Astrocyte (in vitro differentiated cells and primary cell): Measurements from ENCODE around the gene RABGGTA. TPM values are rescaled to one million over a fixed set of nuclear protein-coding genes. Genes with fewer than 3 reads are reported as not detected.
A peak's percentile ranks its signal among the peaks of the same experiment; 100 is the strongest.

Source experiments
- DNase-seq: peaks from one replicate; pipeline ENCODE4 v3.0.0-alpha.2; 2010; ENCODE audit warnings: low read depth
- FAIRE-seq: peaks from 2 replicates; lab custom pipeline; 2011; peaks lifted over from hg19 to GRCh38; lab: Jason Lieb, UNC
- H2AFZ ChIP-seq: 2 replicates; pipeline ENCODE4 v1.6.0; 2012; ENCODE audit warnings: low read depth, low read length, inconsistent platforms
- H3K27ac ChIP-seq: 2 replicates; pipeline ENCODE4 v1.5.1; 2011; ENCODE audit warnings: low read depth, low read length, inconsistent platforms
- H3K27me3 ChIP-seq: 2 replicates; pipeline ENCODE4 v1.6.0; 2011; ENCODE audit warnings: low read length, inconsistent platforms; ENCODE audit not compliant: insufficient read depth
- H3K36me3 ChIP-seq: 2 replicates; pipeline ENCODE4 v1.5.1; 2011; ENCODE audit warnings: low read length, inconsistent platforms; ENCODE audit not compliant: insufficient read depth
- H3K4me1 ChIP-seq: 2 replicates; pipeline ENCODE4 v1.5.1; 2011; ENCODE audit warnings: low read length, inconsistent platforms; ENCODE audit not compliant: insufficient read depth
- H3K4me2 ChIP-seq: 2 replicates; pipeline ENCODE4 v1.6.0; 2012; ENCODE audit warnings: low read length, inconsistent platforms
- H3K4me3 ChIP-seq: 2 replicates; pipeline ENCODE4 v1.5.1; 2011; ENCODE audit warnings: low read depth, mild to moderate bottlenecking, low read length, inconsistent platforms; ENCODE audit not compliant: insufficient read depth
- H3K79me2 ChIP-seq: 2 replicates; pipeline ENCODE4 v1.6.0; 2012; ENCODE audit warnings: mild to moderate bottlenecking, low read length, inconsistent platforms; ENCODE audit not compliant: insufficient read depth
- H3K9ac ChIP-seq: 2 replicates; pipeline ENCODE4 v1.6.0; 2012; ENCODE audit warnings: mild to moderate bottlenecking, low read length, inconsistent platforms
- H3K9me3 ChIP-seq: 2 replicates; pipeline ENCODE4 v1.5.1; 2012; ENCODE audit warnings: low read depth, mild to moderate bottlenecking, low read length, inconsistent platforms; ENCODE audit not compliant: insufficient read depth
- H4K20me1 ChIP-seq: 2 replicates; pipeline ENCODE4 v1.6.0; 2012; ENCODE audit warnings: low read length, inconsistent platforms; ENCODE audit not compliant: insufficient read depth
- H3K27ac Mint-ChIP-seq: one replicate; pipeline ENCODE4 v1.8.0; 2021; ENCODE audit warnings: mild to moderate bottlenecking, mixed read lengths; ENCODE audit not compliant: unreplicated experiment
- H3K27me3 Mint-ChIP-seq: one replicate; pipeline ENCODE4 v1.8.0; 2021; ENCODE audit warnings: low read depth, mixed read lengths; ENCODE audit not compliant: unreplicated experiment
- H3K36me3 Mint-ChIP-seq: one replicate; pipeline ENCODE4 v1.8.0; 2021; ENCODE audit warnings: low read depth, mixed read lengths; ENCODE audit not compliant: unreplicated experiment
- H3K4me1 Mint-ChIP-seq: one replicate; pipeline ENCODE4 v1.8.0; 2021; ENCODE audit warnings: low read depth, mixed read lengths; ENCODE audit not compliant: unreplicated experiment
- H3K4me3 Mint-ChIP-seq: one replicate; pipeline ENCODE4 v1.8.0; 2021; ENCODE audit warnings: mild to moderate bottlenecking, moderate library complexity, mixed read lengths; ENCODE audit not compliant: unreplicated experiment
- H3K9me3 Mint-ChIP-seq: one replicate; pipeline ENCODE4 v1.8.0; 2021; ENCODE audit warnings: mild to moderate bottlenecking, mixed read lengths; ENCODE audit not compliant: unreplicated experiment
- CTCF ChIP-seq: IDR thresholded peaks from 2 replicates; pipeline ENCODE4 v1.5.1; 2011; ENCODE audit warnings: low read depth, mild to moderate bottlenecking, inconsistent platforms, low read length, moderate library complexity; ENCODE audit not compliant: insufficient read depth
- EZH2 ChIP-seq: IDR thresholded peaks from 2 replicates; pipeline ENCODE4 v1.6.1; 2012; ENCODE audit warnings: mild to moderate bottlenecking, low read length, inconsistent platforms; ENCODE audit not compliant: insufficient read depth
- total RNA-seq: library from RNA; stranded (reverse); gene quantifications from 2 replicates; pipeline ENCODE4 v1.2.1, GENCODE V29; 2021

Gene RABGGTA
- total RNA-seq, 1 donor from 2014 or later = 27.3 TPM

DNA sequence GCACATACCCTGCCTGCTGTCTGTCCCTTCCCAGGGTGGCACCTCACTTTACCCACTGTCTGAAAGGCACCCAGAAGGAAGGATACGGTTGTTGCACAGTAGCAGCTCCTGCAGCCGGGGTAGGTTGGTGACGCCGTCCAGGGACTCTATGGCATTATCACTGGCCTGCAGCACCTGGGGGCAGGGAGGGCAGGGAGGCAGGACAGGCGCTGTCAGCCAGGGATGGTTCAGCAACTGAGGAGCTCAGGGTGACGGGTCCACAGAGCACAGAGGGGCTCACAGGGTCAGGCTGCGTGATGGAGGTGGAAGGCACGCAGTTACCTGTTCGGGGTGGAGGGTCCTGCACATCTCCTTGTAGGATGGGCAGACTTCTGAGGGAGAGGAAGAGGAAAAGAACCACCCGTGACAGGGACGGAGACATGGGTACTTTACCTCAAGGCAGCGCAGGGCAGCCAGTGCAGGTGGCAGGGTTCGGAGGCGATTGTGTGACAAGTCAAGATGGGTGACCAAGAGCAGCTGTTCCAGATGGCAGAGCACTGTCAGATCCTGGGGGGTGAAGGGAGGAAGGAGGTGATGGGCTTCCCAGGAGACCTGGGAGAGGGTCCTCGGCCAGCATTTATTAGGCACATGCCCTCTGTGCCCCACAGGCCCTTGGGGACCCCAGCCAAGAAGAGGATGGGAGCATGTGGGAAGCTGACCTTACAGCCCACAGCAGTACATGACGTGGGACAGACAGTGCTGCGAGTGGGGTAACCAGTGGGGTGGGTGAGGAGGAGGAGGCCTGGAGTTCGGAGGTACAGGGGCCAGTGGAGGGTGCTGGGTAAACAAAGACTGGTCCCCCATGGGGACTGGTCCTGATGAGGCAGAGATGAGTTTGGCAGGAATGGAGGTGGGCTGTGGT is 4.8 kb downstream of the RABGGTA start:
- H3K4me1 ChIP-seq = peaks cover under 1% of the 10 kb centered on the region
- H3K4me1 Mint-ChIP-seq = no peaks in the 10 kb centered on the region
- no peaks in the 10 kb centered on the region for H3K9me3 Mint-ChIP-seq
- H4K20me1 ChIP-seq = no peaks in the 10 kb centered on the region
- H3K4me3 Mint-ChIP-seq = peak overlapping the region; percentile 1
- no peaks in the 10 kb centered on the region for H3K27me3 ChIP-seq
- peaks cover 7% of the 10 kb centered on the region for H3K36me3 ChIP-seq
- H3K9me3 ChIP-seq = no peaks in the 10 kb centered on the region
- TF ChIP-seq CTCF (no peak), EZH2 (no peak)
- H3K9ac ChIP-seq = no peak overlapping the region
- FAIRE-seq = no peak
- peaks cover 2% of the 10 kb centered on the region for H3K27me3 Mint-ChIP-seq
- H3K27ac Mint-ChIP-seq = no peak overlapping the region
- no peaks in the 10 kb centered on the region for H3K79me2 ChIP-seq
- no peak overlapping the region for H3K27ac ChIP-seq
- no peak for DNase-seq
- peaks cover 33% of the 10 kb centered on the region for H3K36me3 Mint-ChIP-seq
- no peak overlapping the region for H2AFZ ChIP-seq
- no peak overlapping the region for H3K4me3 ChIP-seq
- H3K4me2 ChIP-seq = no peak overlapping the region

GRCh38 chr14:24264298-24264697 is 7.1 kb downstream of the RABGGTA start:
- Histone ChIP-seq H3K9ac (no peak overlapping the region), H3K9me3 (no peaks in the 10 kb centered on the region), H3K79me2 (no peaks in the 10 kb centered on the region), H3K4me1 (peaks cover 3% of the 10 kb centered on the region), H3K4me3 (no peak overlapping the region), H3K27ac (no peak overlapping the region), H3K36me3 (peaks cover 7% of the 10 kb centered on the region), H2AFZ (no peak overlapping the region), H3K4me2 (no peak overlapping the region), H3K27me3 (no peaks in the 10 kb centered on the region), H4K20me1 (no peaks in the 10 kb centered on the region)
- no peak for TF ChIP-seq CTCF
- TF ChIP-seq EZH2 = no peak
- Mint-ChIP-seq H3K27me3 (peaks cover 4% of the 10 kb centered on the region), H3K27ac (no peak overlapping the region), H3K9me3 (no peaks in the 10 kb centered on the region), H3K36me3 (peaks cover 33% of the 10 kb centered on the region), H3K4me3 (no peak overlapping the region), H3K4me1 (no peaks in the 10 kb centered on the region)
- DNase-seq (peak; percentile 27), FAIRE-seq (no peak)

- H3K9ac ChIP-seq = no peak overlapping the region
- H3K4me3 ChIP-seq = no peak overlapping the region
- Mint-ChIP-seq H3K27me3 (peaks cover 4% of the 10 kb centered on the region), H3K4me3 (no peak overlapping the region), H3K9me3 (no peaks in the 10 kb centered on the region), H3K27ac (no peak overlapping the region), H3K4me1 (no peaks in the 10 kb centered on the region), H3K36me3 (peaks cover 31% of the 10 kb centered on the region)
- H2AFZ ChIP-seq = no peak overlapping the region
- H3K27me3 ChIP-seq = no peaks in the 10 kb centered on the region
- no peaks in the 10 kb centered on the region for H3K9me3 ChIP-seq
- no peaks in the 10 kb centered on the region for H3K79me2 ChIP-seq
- peaks cover 3% of the 10 kb centered on the region for H3K36me3 ChIP-seq
- H4K20me1 ChIP-seq = no peaks in the 10 kb centered on the region
- TF ChIP-seq CTCF (no peak), EZH2 (no peak)
- no peak for FAIRE-seq
- no peak for DNase-seq
- peaks cover 3% of the 10 kb centered on the region for H3K4me1 ChIP-seq
- no peak overlapping the region for H3K27ac ChIP-seq
- no peak overlapping the region for H3K4me2 ChIP-seq
Observed at GRCh38 chr14:24263848-24264247, 7.5 kb downstream of the RABGGTA start.
